CD4-positive, alpha-beta memory T cell (primary cell): ENCODE results near the gene CAMTA1. TPM values are rescaled to one million over a fixed set of nuclear protein-coding genes. Genes with fewer than 3 reads are reported as not detected.

ENCODE experiments used
- CTCF ChIA-PET: fragments of 350-600 bp; sonication (Branson Sonifier 250); formaldehyde crosslinking; loops from one replicate; lab custom pipeline; 2021; ENCODE audit warnings: inconsistent platforms; ENCODE audit not compliant: partially characterized antibody; lab: Charles Lee
- POLR2A ChIA-PET: fragments of 350-600 bp; sonication (Branson Sonifier 250); formaldehyde crosslinking; loops from one replicate; lab custom pipeline; 2021; ENCODE audit not compliant: partially characterized antibody; lab: Charles Lee
- DNase-seq, 5 donors: peaks; one replicate each; pipeline versions ENCODE4 v3.0.0 to v3.0.0-alpha.2; 2020 to 2022; ENCODE audit warnings: mixed read lengths in 1 of 5
- H3K27ac ChIP-seq: one replicate; pipeline ENCODE4 v1.7.0; 2013; ENCODE audit warnings: low read depth, low read length
- H3K27me3 ChIP-seq: 2 replicates; pipeline ENCODE4 v1.7.0; 2013; ENCODE audit warnings: mild to moderate bottlenecking, low read length, moderate library complexity; ENCODE audit not compliant: insufficient read depth
- H3K36me3 ChIP-seq: 2 replicates; pipeline ENCODE4 v1.7.0; 2013; ENCODE audit warnings: mild to moderate bottlenecking, low read length, moderate library complexity; ENCODE audit not compliant: insufficient read depth
- H3K4me1 ChIP-seq: 2 replicates; pipeline ENCODE4 v1.7.0; 2013; ENCODE audit warnings: mild to moderate bottlenecking, low read length, moderate library complexity; ENCODE audit not compliant: insufficient read depth
- H3K4me3 ChIP-seq, 2 donors: one replicate each; pipeline ENCODE4 v1.7.0; 2013; ENCODE audit warnings: low read length in 2 of 2, mild to moderate bottlenecking in 1 of 2
- H3K9me3 ChIP-seq, 2 donors: one replicate each; pipeline ENCODE4 v1.7.0; 2013; ENCODE audit warnings: low read length in 2 of 2, control low read depth in 1 of 2; ENCODE audit not compliant: control insufficient read depth in 1 of 2
- H3K27ac Mint-ChIP-seq, 7 donors: one replicate each; pipeline ENCODE4 v1.8.0; 2020 to 2021; ENCODE audit warnings: mixed read lengths in 7 of 7, mild to moderate bottlenecking in 6 of 7, inconsistent platforms in 3 of 7, moderate library complexity in 3 of 7
- H3K27me3 Mint-ChIP-seq, 2 donors: one replicate each; pipeline ENCODE4 v1.8.0; 2020 to 2021; ENCODE audit warnings: mixed read lengths in 2 of 2
- H3K36me3 Mint-ChIP-seq, 2 donors: one replicate each; pipeline ENCODE4 v1.8.0; 2020 to 2021; ENCODE audit warnings: mixed read lengths in 2 of 2, inconsistent platforms in 1 of 2, mild to moderate bottlenecking in 1 of 2
- H3K4me1 Mint-ChIP-seq, 4 donors: one replicate each; pipeline ENCODE4 v1.8.0; 2020 to 2021; ENCODE audit warnings: mixed read lengths in 4 of 4, mild to moderate bottlenecking in 1 of 4
- H3K4me3 Mint-ChIP-seq, 8 donors: one replicate each; pipeline ENCODE4 v1.8.0; 2020 to 2021; ENCODE audit warnings: mixed read lengths in 8 of 8, mild to moderate bottlenecking in 7 of 8, moderate library complexity in 6 of 8, inconsistent platforms in 3 of 8
- H3K9me3 Mint-ChIP-seq, 8 donors: one replicate each; pipeline ENCODE4 v1.8.0; 2020 to 2021; ENCODE audit warnings: mixed read lengths in 8 of 8, mild to moderate bottlenecking in 5 of 8, inconsistent platforms in 3 of 8, moderate library complexity in 1 of 8
- intact Hi-C: fragments of 100-400 bp; cut with micrococcal nuclease; formaldehyde crosslinking; loops from one replicate; pipeline ENCODE4 v1.15.1; 2023
- polyA plus RNA-seq, 2 donors: library from polyadenylated mRNA; unstranded; fragments of 300-500 nt; fragmentation: Illumina TruSeq; gene quantifications; one replicate each; pipeline ENCODE4 v1.2.3, GENCODE V29; 2021
- total RNA-seq, 2 experiments: library from RNA; stranded (reverse); gene quantifications; one replicate each; pipeline ENCODE4 v1.2.3, GENCODE V29; 2021

CAMTA1 gene
- total and polyA plus RNA-seq, 4 experiments from 2014 or later, result 39.1 to 118 (median 59.9) TPM

- POLR2A ChIA-PET, result no interaction called here
- Mint-ChIP-seq H3K9me3 (peaks cover 2 to 48% (median 17%) of the 10 kb centered on the region in 8 donors), H3K4me1 (no peaks in the 10 kb centered on the region), H3K4me3 (no peak overlapping the region), H3K27ac (no peak overlapping the region), H3K36me3 (peaks cover 0 to 3% of the 10 kb centered on the region in 2 donors), H3K27me3 (peaks cover 23 to 30% of the 10 kb centered on the region in 2 donors)
- H3K27me3 ChIP-seq, result no peaks in the 10 kb centered on the region
- no peaks in the 10 kb centered on the region for H3K9me3 ChIP-seq
- no peak for DNase-seq
- no peaks in the 10 kb centered on the region for H3K4me1 ChIP-seq
- intact Hi-C loops, result no loop called here
- no peak overlapping the region for H3K4me3 ChIP-seq
- H3K27ac ChIP-seq, result no peak overlapping the region
- H3K36me3 ChIP-seq, result no peaks in the 10 kb centered on the region
- CTCF ChIA-PET, result no interaction called here
These were observed 393.1 kb downstream of the CAMTA1 start for GRCh38 chr1:7178336-7178735.

GRCh38 chr1:7178741-7179140 is 393.5 kb downstream of the CAMTA1 start:
- Mint-ChIP-seq H3K4me3 (no peak overlapping the region), H3K36me3 (peaks cover 0 to 3% of the 10 kb centered on the region in 2 donors), H3K9me3 (peaks cover 2 to 48% (median 17%) of the 10 kb centered on the region in 8 donors), H3K27me3 (peaks cover 24 to 30% of the 10 kb centered on the region in 2 donors), H3K27ac (no peak overlapping the region), H3K4me1 (no peaks in the 10 kb centered on the region)
- Histone ChIP-seq H3K4me3 (no peak overlapping the region), H3K9me3 (no peaks in the 10 kb centered on the region), H3K36me3 (no peaks in the 10 kb centered on the region), H3K4me1 (no peaks in the 10 kb centered on the region), H3K27ac (no peak overlapping the region), H3K27me3 (no peaks in the 10 kb centered on the region)
- ChIA-PET POLR2A (no interaction called here), CTCF (no interaction called here)
- DNase-seq, result no peak
- intact Hi-C loops, result no loop called here

DNA sequence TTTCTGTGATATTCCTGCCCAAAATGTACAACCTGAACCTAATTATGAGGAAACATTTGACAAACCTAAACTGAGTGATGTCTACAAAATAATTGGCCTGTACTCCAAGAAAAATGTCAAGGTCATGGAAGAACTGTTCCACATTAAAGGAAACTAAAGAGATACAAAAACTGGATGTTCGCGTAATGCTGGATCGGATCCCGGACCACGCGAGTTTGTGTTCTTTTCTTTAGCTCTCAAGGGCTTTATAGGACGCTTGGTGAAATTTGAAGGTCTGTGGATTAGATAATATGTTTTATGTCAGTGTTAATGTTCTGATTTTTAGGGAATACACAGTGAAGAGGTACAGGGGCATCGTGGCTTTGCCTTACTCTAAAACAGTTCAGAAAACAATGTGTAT is 400.5 kb downstream of the CAMTA1 start:
- H3K27me3 ChIP-seq, result no peaks in the 10 kb centered on the region
- Mint-ChIP-seq H3K27me3 (peaks cover 9 to 10% of the 10 kb centered on the region in 2 donors), H3K4me3 (no peak overlapping the region), H3K27ac (no peak overlapping the region), H3K4me1 (no peaks in the 10 kb centered on the region), H3K36me3 (no peaks in the 10 kb centered on the region), H3K9me3 (peaks cover 0 to 19% (median 6%) of the 10 kb centered on the region in 8 donors)
- DNase-seq, result no peak
- POLR2A ChIA-PET, result interaction anchor here (0.7 kb wide), 1 partner anchor 45 kb away, joined by 3 read pairs; no protein-coding TSS in a partner anchor
- no peak overlapping the region for H3K27ac ChIP-seq
- no peaks in the 10 kb centered on the region for H3K36me3 ChIP-seq
- intact Hi-C loops, result no loop called here
- H3K4me1 ChIP-seq, result no peaks in the 10 kb centered on the region
- H3K9me3 ChIP-seq, result no peaks in the 10 kb centered on the region
- CTCF ChIA-PET, result no interaction called here
- no peak overlapping the region for H3K4me3 ChIP-seq

GRCh38 chr1:7186382-7187111 is 401.3 kb downstream of the CAMTA1 start:
- no peaks in the 10 kb centered on the region for H3K36me3 ChIP-seq
- ChIA-PET POLR2A (interaction anchor here (0.7 kb wide), 1 partner anchor 46 kb away, joined by 3 read pairs; no protein-coding TSS in a partner anchor), CTCF (no interaction called here)
- intact Hi-C loops, result no loop called here
- H3K4me3 ChIP-seq, result no peak overlapping the region
- H3K27me3 ChIP-seq, result no peaks in the 10 kb centered on the region
- DNase-seq, result no peak
- no peaks in the 10 kb centered on the region for H3K9me3 ChIP-seq
- no peaks in the 10 kb centered on the region for H3K4me1 Mint-ChIP-seq
- H3K27ac Mint-ChIP-seq, result no peak overlapping the region
- no peak overlapping the region for H3K4me3 Mint-ChIP-seq
- H3K27me3 Mint-ChIP-seq, result peaks cover 9 to 10% of the 10 kb centered on the region in 2 donors
- H3K9me3 Mint-ChIP-seq, result peaks cover 0 to 13% (median 4%) of the 10 kb centered on the region in 8 donors
- H3K4me1 ChIP-seq, result no peaks in the 10 kb centered on the region
- H3K36me3 Mint-ChIP-seq, result no peaks in the 10 kb centered on the region
- no peak overlapping the region for H3K27ac ChIP-seq

DNA sequence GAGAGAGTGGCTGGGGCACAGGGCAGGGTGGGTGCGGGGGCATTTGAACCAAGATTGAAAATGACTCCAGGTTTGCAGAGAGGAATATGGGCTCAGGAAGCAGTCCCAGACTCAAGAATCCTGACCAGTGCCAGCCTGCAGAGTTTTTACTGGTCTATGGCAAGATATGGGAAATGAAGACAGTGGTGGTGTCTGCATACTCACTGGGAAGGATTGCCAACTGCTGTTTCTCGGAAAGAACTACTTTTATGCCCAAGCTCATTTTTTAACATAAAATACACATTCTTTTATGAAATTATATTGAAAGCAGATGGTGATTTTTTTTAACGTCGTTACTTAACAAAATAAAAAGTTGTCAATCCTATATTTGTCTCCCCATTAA is 401.8 kb downstream of the CAMTA1 start:
- Mint-ChIP-seq H3K36me3 (no peaks in the 10 kb centered on the region), H3K27me3 (peaks cover 8 to 10% of the 10 kb centered on the region in 2 donors), H3K4me3 (no peak overlapping the region), H3K27ac (no peak overlapping the region), H3K9me3 (peaks cover 0 to 7% (median 4%) of the 10 kb centered on the region in 8 donors), H3K4me1 (no peaks in the 10 kb centered on the region)
- Histone ChIP-seq H3K27me3 (no peaks in the 10 kb centered on the region), H3K9me3 (no peaks in the 10 kb centered on the region), H3K4me3 (no peak overlapping the region), H3K27ac (no peak overlapping the region), H3K4me1 (no peaks in the 10 kb centered on the region), H3K36me3 (no peaks in the 10 kb centered on the region)
- DNase-seq, result no peak
- intact Hi-C loops, result no loop called here
- POLR2A ChIA-PET, result no interaction called here
- CTCF ChIA-PET, result no interaction called here

- peaks cover 4 to 5% of the 10 kb centered on the region in 2 donors for H3K27me3 Mint-ChIP-seq
- H3K27ac Mint-ChIP-seq, result no peak overlapping the region
- H3K36me3 Mint-ChIP-seq, result no peaks in the 10 kb centered on the region
- H3K4me3 ChIP-seq, result no peak overlapping the region
- no peak for DNase-seq
- no peak overlapping the region for H3K27ac ChIP-seq
- H3K4me1 ChIP-seq, result no peaks in the 10 kb centered on the region
- H3K9me3 Mint-ChIP-seq, result peaks cover 0 to 5% (median 0%) of the 10 kb centered on the region in 8 donors
- H3K27me3 ChIP-seq, result no peaks in the 10 kb centered on the region
- no peaks in the 10 kb centered on the region for H3K36me3 ChIP-seq
- ChIA-PET POLR2A (no interaction called here), CTCF (no interaction called here)
- H3K4me3 Mint-ChIP-seq, result no peak overlapping the region
- H3K9me3 ChIP-seq, result no peaks in the 10 kb centered on the region
- no peaks in the 10 kb centered on the region for H3K4me1 Mint-ChIP-seq
- intact Hi-C loops, result no loop called here
These were observed 405.0 kb downstream of the CAMTA1 start for GRCh38 chr1:7190261-7190660.

- no peaks in the 10 kb centered on the region for H3K4me1 Mint-ChIP-seq
- Histone ChIP-seq H3K36me3 (no peaks in the 10 kb centered on the region), H3K4me1 (no peaks in the 10 kb centered on the region), H3K27me3 (no peaks in the 10 kb centered on the region), H3K9me3 (no peaks in the 10 kb centered on the region), H3K4me3 (no peak overlapping the region), H3K27ac (no peak overlapping the region)
- DNase-seq, result no peak
- peaks cover 2 to 4% of the 10 kb centered on the region in 2 donors for H3K27me3 Mint-ChIP-seq
- H3K4me3 Mint-ChIP-seq, result no peak overlapping the region
- no peak overlapping the region for H3K27ac Mint-ChIP-seq
- POLR2A ChIA-PET, result no interaction called here
- H3K36me3 Mint-ChIP-seq, result no peaks in the 10 kb centered on the region
- CTCF ChIA-PET, result no interaction called here
- intact Hi-C loops, result no loop called here
- peaks cover 0 to 3% (median 0%) of the 10 kb centered on the region in 8 donors for H3K9me3 Mint-ChIP-seq
These were observed 407.2 kb downstream of the CAMTA1 start for GRCh38 chr1:7192453-7192852.
